HEK293 (cell line): ENCODE data around the gene AMPD2.

Experiments
- BCL11A ChIP-seq: fragments of 450-650 bp; formaldehyde crosslinking; IDR thresholded peaks from 2 replicates; pipeline ENCODE4 v1.5.1; 2016; ENCODE audit warnings: low read depth, missing biosample characterization, missing genetic modification characterization
- KLF16 ChIP-seq: fragments of 450-650 bp; formaldehyde crosslinking; IDR thresholded peaks from 2 replicates; pipeline ENCODE4 v1.5.1; 2017; ENCODE audit warnings: missing biosample characterization, missing genetic modification characterization
- PRDM4 ChIP-seq: fragments of 450-650 bp; formaldehyde crosslinking; IDR thresholded peaks from 2 replicates; pipeline ENCODE4 v1.5.1; 2017; ENCODE audit warnings: missing biosample characterization, missing genetic modification characterization
- ZEB2 ChIP-seq: fragments of 450-650 bp; formaldehyde crosslinking; IDR thresholded peaks from 2 replicates; pipeline ENCODE4 v1.5.1; 2016; ENCODE audit warnings: missing biosample characterization, missing genetic modification characterization
- ZNF157 ChIP-seq: fragments of 450-650 bp; formaldehyde crosslinking; IDR thresholded peaks from 2 replicates; pipeline ENCODE4 v1.5.1; 2016; ENCODE audit warnings: missing biosample characterization, missing genetic modification characterization
- ZNF274 ChIP-seq, 2 experiments: fragments of 200-500 bp in 1 of 2; fragments of 450-650 bp in 1 of 2; sonication (Bioruptor generic) in 1 of 2; formaldehyde crosslinking in 1 of 2; IDR thresholded peaks; 2 replicates each; pipeline versions ENCODE4 v1.5.1 to v1.6.1; 2014 to 2016; ENCODE audit warnings: borderline replicate concordance in 1 of 2, inconsistent platforms in 1 of 2, low read length in 1 of 2, missing biosample characterization in 1 of 2, missing genetic modification characterization in 1 of 2
- ZNF626 ChIP-seq: fragments of 450-650 bp; sonication (Bioruptor Pico); formaldehyde crosslinking; IDR thresholded peaks from 2 replicates; pipeline ENCODE4 v1.5.1; 2018; ENCODE audit warnings: missing biosample characterization, missing genetic modification characterization, inconsistent platforms
- TF ChIP-seq, protein P1 (sequence below): fragments of 450-650 bp; formaldehyde crosslinking; IDR thresholded peaks from 2 replicates; pipeline ENCODE4 v1.5.1; 2016; ENCODE audit warnings: missing biosample characterization, missing genetic modification characterization

DNA sequence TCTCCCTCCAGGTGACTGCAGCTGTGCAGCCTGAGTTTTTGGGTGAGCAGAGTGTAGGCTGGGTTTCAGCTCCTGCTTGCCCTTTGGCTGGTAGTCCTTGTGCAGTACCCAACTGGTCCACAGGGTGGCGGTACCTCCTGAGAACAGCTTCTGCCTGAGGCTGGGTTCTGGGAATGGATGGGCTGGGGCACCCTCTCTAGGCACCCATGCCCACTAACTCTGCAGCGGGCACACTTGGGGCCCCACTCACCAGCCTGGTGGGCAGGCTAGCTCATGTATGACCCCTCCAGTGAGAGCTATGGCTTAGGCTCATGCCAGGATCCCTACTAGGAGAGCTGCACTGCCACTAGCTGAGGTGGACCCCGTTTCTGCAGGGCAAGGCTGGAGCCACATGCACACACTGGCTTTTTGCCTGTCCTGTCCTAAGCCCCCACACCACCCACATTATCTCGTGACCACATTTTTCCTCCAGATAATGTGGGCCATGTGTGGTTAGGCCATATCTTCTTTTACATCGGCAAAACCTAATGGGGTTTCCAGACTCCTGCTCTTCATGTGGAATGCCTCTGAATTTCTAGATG, 20.7 kb downstream of the AMPD2 start:
- TF ChIP-seq BCL11A (tag by site-specific recombination), result no peak
- TF ChIP-seq, protein P1, sequence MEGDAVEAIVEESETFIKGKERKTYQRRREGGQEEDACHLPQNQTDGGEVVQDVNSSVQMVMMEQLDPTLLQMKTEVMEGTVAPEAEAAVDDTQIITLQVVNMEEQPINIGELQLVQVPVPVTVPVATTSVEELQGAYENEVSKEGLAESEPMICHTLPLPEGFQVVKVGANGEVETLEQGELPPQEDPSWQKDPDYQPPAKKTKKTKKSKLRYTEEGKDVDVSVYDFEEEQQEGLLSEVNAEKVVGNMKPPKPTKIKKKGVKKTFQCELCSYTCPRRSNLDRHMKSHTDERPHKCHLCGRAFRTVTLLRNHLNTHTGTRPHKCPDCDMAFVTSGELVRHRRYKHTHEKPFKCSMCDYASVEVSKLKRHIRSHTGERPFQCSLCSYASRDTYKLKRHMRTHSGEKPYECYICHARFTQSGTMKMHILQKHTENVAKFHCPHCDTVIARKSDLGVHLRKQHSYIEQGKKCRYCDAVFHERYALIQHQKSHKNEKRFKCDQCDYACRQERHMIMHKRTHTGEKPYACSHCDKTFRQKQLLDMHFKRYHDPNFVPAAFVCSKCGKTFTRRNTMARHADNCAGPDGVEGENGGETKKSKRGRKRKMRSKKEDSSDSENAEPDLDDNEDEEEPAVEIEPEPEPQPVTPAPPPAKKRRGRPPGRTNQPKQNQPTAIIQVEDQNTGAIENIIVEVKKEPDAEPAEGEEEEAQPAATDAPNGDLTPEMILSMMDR (tag by site-specific recombination), result peak; percentile 78
- no peak for TF ChIP-seq KLF16 (tag by site-specific recombination)
- TF ChIP-seq PRDM4 (tag by site-specific recombination), result no peak
- no peak for TF ChIP-seq ZEB2 (tag by site-specific recombination)
- TF ChIP-seq ZNF626 (tag by site-specific recombination), result no peak
- TF ChIP-seq ZNF157 (tag by site-specific recombination), result no peak
- no peak for TF ChIP-seq ZNF274 (IDR thresholded peaks at IDR 0.05; ENCODE audit: low read length)
- TF ChIP-seq ZNF274 (tag by site-specific recombination; IDR thresholded peaks at IDR 0.05; ENCODE audit: borderline replicate concordance), result no peak
